ENCODE data around the gene MAN1A2.

Gene MAN1A2

DNA sequence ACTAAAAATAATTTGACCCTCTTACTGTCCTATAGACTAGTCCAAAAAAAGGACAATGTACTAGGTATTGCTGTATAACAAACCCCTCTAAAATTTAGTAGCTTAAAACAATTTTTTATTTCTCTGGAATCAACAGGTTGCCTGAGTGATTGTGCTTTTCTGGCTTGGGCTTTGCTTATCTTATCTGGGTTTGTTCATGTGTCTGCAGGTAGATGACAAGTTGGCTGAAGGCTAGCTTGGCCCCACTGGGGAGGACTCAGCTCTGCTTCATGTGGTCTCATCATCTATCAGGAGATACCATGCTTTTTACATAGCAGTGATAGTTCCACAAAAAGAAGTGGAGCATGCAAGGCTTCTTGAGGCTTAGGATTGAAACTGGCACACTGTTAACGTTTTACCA lies 114.2 kb downstream of the MAN1A2 start:
- no peak overlapping the region for H3K27ac ChIP-seq (ENCODE audit: low read length, poor library complexity, severe bottlenecking)
- H3K4me2 ChIP-seq (ENCODE audit: low read length, poor library complexity, severe bottlenecking): no peak overlapping the region

DNA sequence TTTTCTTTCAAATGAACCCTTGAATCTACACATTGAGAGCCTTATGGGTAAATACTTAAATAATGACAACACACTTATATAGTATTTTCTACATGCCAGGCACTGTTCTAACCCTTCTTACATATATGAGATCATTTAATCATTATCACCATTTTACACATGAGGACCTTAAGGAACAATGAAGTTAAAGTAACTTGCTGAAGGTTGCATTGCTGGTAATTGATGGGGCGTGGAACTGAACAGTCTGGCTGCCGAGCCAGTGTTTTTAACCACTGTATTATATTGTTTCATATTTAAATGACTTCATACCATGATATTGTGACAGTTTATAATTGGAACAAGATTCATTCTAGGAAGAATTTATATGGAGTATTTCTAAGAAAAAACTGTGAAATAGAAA lies 126.7 kb downstream of the MAN1A2 start:
- H2AK5ac ChIP-seq (ENCODE audit: low read length, severe bottlenecking): no peak overlapping the region
- H3K14ac ChIP-seq (ENCODE audit: low read length in 2 of 2): no peak overlapping the region
- H3K4me3 ChIP-seq (ENCODE audit: insufficient read depth in 1 of 2, low read depth in 1 of 2, low read length in 2 of 2): no peak overlapping the region
- H3K4ac ChIP-seq (ENCODE audit: low read depth in 1 of 2, low read length in 2 of 2): no peak overlapping the region
- no peak overlapping the region for H3K9ac ChIP-seq (ENCODE audit: low read length)
- no peak for DNase-seq
- H3K4me1 ChIP-seq (ENCODE audit: control insufficient read depth, insufficient read depth, low read depth, low read length): no peaks in the 10 kb centered on the region
- H2BK120ac ChIP-seq (ENCODE audit: low read depth, low read length): no peak overlapping the region
- no peak overlapping the region for H2BK12ac ChIP-seq (ENCODE audit: low read length in 2 of 2)
- no peak overlapping the region for H3K18ac ChIP-seq (ENCODE audit: low read depth in 1 of 2, low read length in 2 of 2)
- H3K79me1 ChIP-seq (replicated peaks; ENCODE audit: low read length, poor library complexity, severe bottlenecking): no peaks in the 10 kb centered on the region
- H2BK15ac ChIP-seq (ENCODE audit: low read depth, poor library complexity, severe bottlenecking): no peak overlapping the region
- no peak overlapping the region for H3K23ac ChIP-seq (ENCODE audit: low read length in 2 of 2)
- peaks cover 0 to 4% of the 10 kb centered on the region in 2 experiments for H3K36me3 ChIP-seq (ENCODE audit: control insufficient read depth in 1 of 2, insufficient read depth in 2 of 2, low read depth in 1 of 2, low read length in 2 of 2)
- no peaks in the 10 kb centered on the region for H3K9me3 ChIP-seq (ENCODE audit: control insufficient read depth, low read length)
- H3K4me2 ChIP-seq (ENCODE audit: low read length, poor library complexity, severe bottlenecking): no peak overlapping the region
- no peaks in the 10 kb centered on the region for H3K27me3 ChIP-seq (ENCODE audit: control insufficient read depth in 1 of 2, insufficient read depth in 1 of 2, low read length in 2 of 2)
- H2BK5ac ChIP-seq (ENCODE audit: low read depth, low read length, poor library complexity, severe bottlenecking): no peak overlapping the region
- H4K8ac ChIP-seq (ENCODE audit: low read length): no peak overlapping the region
- no peak overlapping the region for H4K91ac ChIP-seq (ENCODE audit: low read length)
- WGBS: no CpG with 5 or more reads among the region's 2 CpGs
- H2AFZ ChIP-seq (ENCODE audit: low read depth, low read length): no peak overlapping the region
- no peak overlapping the region for H3K27ac ChIP-seq (ENCODE audit: low read length, poor library complexity, severe bottlenecking)

More for the DNA sequence above, 114.2 kb downstream of the MAN1A2 start:
- no peak overlapping the region for H2BK15ac ChIP-seq (ENCODE audit: low read depth, poor library complexity, severe bottlenecking)
- 89% methylated on average over 1 of the region's 1 CpG for WGBS
- no peaks in the 10 kb centered on the region for H3K4me1 ChIP-seq (ENCODE audit: control insufficient read depth, insufficient read depth, low read depth, low read length)
- no peak overlapping the region for H2BK120ac ChIP-seq (ENCODE audit: low read depth, low read length)
- H3K9me3 ChIP-seq (ENCODE audit: control insufficient read depth, low read length): no peaks in the 10 kb centered on the region
- H4K91ac ChIP-seq (ENCODE audit: low read length): no peak overlapping the region
- H3K18ac ChIP-seq (ENCODE audit: low read depth in 1 of 2, low read length in 2 of 2): no peak overlapping the region
- H3K9ac ChIP-seq (ENCODE audit: low read length): no peak overlapping the region
- H2BK12ac ChIP-seq (ENCODE audit: low read length in 2 of 2): no peak overlapping the region
- no peak overlapping the region for H3K4me3 ChIP-seq (ENCODE audit: insufficient read depth in 1 of 2, low read depth in 1 of 2, low read length in 2 of 2)
- no peak overlapping the region for H4K8ac ChIP-seq (ENCODE audit: low read length)
- H3K23ac ChIP-seq (ENCODE audit: low read length in 2 of 2): no peak overlapping the region
- H3K27me3 ChIP-seq (ENCODE audit: control insufficient read depth in 1 of 2, insufficient read depth in 1 of 2, low read length in 2 of 2): no peaks in the 10 kb centered on the region
- no peak overlapping the region for H2AFZ ChIP-seq (ENCODE audit: low read depth, low read length)
- H2AK5ac ChIP-seq (ENCODE audit: low read length, severe bottlenecking): no peak overlapping the region
- no peak overlapping the region for H3K4ac ChIP-seq (ENCODE audit: low read depth in 1 of 2, low read length in 2 of 2)
- no peak overlapping the region for H3K14ac ChIP-seq (ENCODE audit: low read length in 2 of 2)
- peaks cover 2% of the 10 kb centered on the region for H3K79me1 ChIP-seq (replicated peaks; ENCODE audit: low read length, poor library complexity, severe bottlenecking)
- no peak for DNase-seq
- H2BK5ac ChIP-seq (ENCODE audit: low read depth, low read length, poor library complexity, severe bottlenecking): no peak overlapping the region
- H3K36me3 ChIP-seq (ENCODE audit: control insufficient read depth in 1 of 2, insufficient read depth in 2 of 2, low read depth in 1 of 2, low read length in 2 of 2): peaks cover 0 to 19% of the 10 kb centered on the region in 2 experiments

GRCh38 chr1:117495068-117495467 lies 127.8 kb downstream of the MAN1A2 start:
- no peak overlapping the region for H3K9ac ChIP-seq (ENCODE audit: low read length)
- no peak overlapping the region for H2BK5ac ChIP-seq (ENCODE audit: low read depth, low read length, poor library complexity, severe bottlenecking)
- H3K4me2 ChIP-seq (ENCODE audit: low read length, poor library complexity, severe bottlenecking): no peak overlapping the region
- DNase-seq: no peak
- H3K79me1 ChIP-seq (replicated peaks; ENCODE audit: low read length, poor library complexity, severe bottlenecking): no peaks in the 10 kb centered on the region
- H2AFZ ChIP-seq (ENCODE audit: low read depth, low read length): no peak overlapping the region
- no peak overlapping the region for H2AK5ac ChIP-seq (ENCODE audit: low read length, severe bottlenecking)
- H3K4me1 ChIP-seq (ENCODE audit: control insufficient read depth, insufficient read depth, low read depth, low read length): no peaks in the 10 kb centered on the region
- no peak overlapping the region for H4K91ac ChIP-seq (ENCODE audit: low read length)
- H3K27me3 ChIP-seq (ENCODE audit: control insufficient read depth in 1 of 2, insufficient read depth in 1 of 2, low read length in 2 of 2): no peaks in the 10 kb centered on the region
- no peak overlapping the region for H2BK15ac ChIP-seq (ENCODE audit: low read depth, poor library complexity, severe bottlenecking)
- no peak overlapping the region for H4K8ac ChIP-seq (ENCODE audit: low read length)
- no CpG with 5 or more reads among the region's 1 CpG for WGBS
- no peak overlapping the region for H2BK120ac ChIP-seq (ENCODE audit: low read depth, low read length)
- H3K9me3 ChIP-seq (ENCODE audit: control insufficient read depth, low read length): no peaks in the 10 kb centered on the region
- H3K4ac ChIP-seq (ENCODE audit: low read depth in 1 of 2, low read length in 2 of 2): no peak overlapping the region
- no peak overlapping the region for H3K27ac ChIP-seq (ENCODE audit: low read length, poor library complexity, severe bottlenecking)
- no peak overlapping the region for H2BK12ac ChIP-seq (ENCODE audit: low read length in 2 of 2)
- no peak overlapping the region for H3K4me3 ChIP-seq (ENCODE audit: insufficient read depth in 1 of 2, low read depth in 1 of 2, low read length in 2 of 2)
- H3K18ac ChIP-seq (ENCODE audit: low read depth in 1 of 2, low read length in 2 of 2): no peak overlapping the region
- H3K36me3 ChIP-seq (ENCODE audit: control insufficient read depth in 1 of 2, insufficient read depth in 2 of 2, low read depth in 1 of 2, low read length in 2 of 2): peaks cover 0 to 7% of the 10 kb centered on the region in 2 experiments
- H3K23ac ChIP-seq (ENCODE audit: low read length in 2 of 2): no peak overlapping the region
- no peak overlapping the region for H3K14ac ChIP-seq (ENCODE audit: low read length in 2 of 2)

GRCh38 chr1:117499071-117499470 lies 131.8 kb downstream of the MAN1A2 start:
- H3K4me2 ChIP-seq (ENCODE audit: low read length, poor library complexity, severe bottlenecking): no peak overlapping the region
- no peaks in the 10 kb centered on the region for H3K4me1 ChIP-seq (ENCODE audit: control insufficient read depth, insufficient read depth, low read depth, low read length)
- no peak overlapping the region for H3K23ac ChIP-seq (ENCODE audit: low read length in 2 of 2)
- no peak overlapping the region for H2BK5ac ChIP-seq (ENCODE audit: low read depth, low read length, poor library complexity, severe bottlenecking)
- no peak overlapping the region for H2BK15ac ChIP-seq (ENCODE audit: low read depth, poor library complexity, severe bottlenecking)
- no peak overlapping the region for H3K14ac ChIP-seq (ENCODE audit: low read length in 2 of 2)
- H3K27ac ChIP-seq (ENCODE audit: low read length, poor library complexity, severe bottlenecking): no peak overlapping the region
- H4K8ac ChIP-seq (ENCODE audit: low read length): no peak overlapping the region
- no peak overlapping the region for H3K9ac ChIP-seq (ENCODE audit: low read length)
- no peaks in the 10 kb centered on the region for H3K79me1 ChIP-seq (replicated peaks; ENCODE audit: low read length, poor library complexity, severe bottlenecking)
- no peak overlapping the region for H2BK12ac ChIP-seq (ENCODE audit: low read length in 2 of 2)
- no peak overlapping the region for H2BK120ac ChIP-seq (ENCODE audit: low read depth, low read length)
- no peak overlapping the region for H3K4ac ChIP-seq (ENCODE audit: low read depth in 1 of 2, low read length in 2 of 2)
- H3K36me3 ChIP-seq (ENCODE audit: control insufficient read depth in 1 of 2, insufficient read depth in 2 of 2, low read depth in 1 of 2, low read length in 2 of 2): peaks cover 0 to 27% of the 10 kb centered on the region in 2 experiments
- H2AK5ac ChIP-seq (ENCODE audit: low read length, severe bottlenecking): peak overlapping the region; percentile 89
- 94% methylated on average over 2 of the region's 2 CpGs for WGBS
- DNase-seq: peak; percentile 13
- H3K4me3 ChIP-seq (ENCODE audit: insufficient read depth in 1 of 2, low read depth in 1 of 2, low read length in 2 of 2): no peak overlapping the region
- H2AFZ ChIP-seq (ENCODE audit: low read depth, low read length): no peak overlapping the region
- peak overlapping the region in 1 of 2 experiments; percentile 24 for H3K18ac ChIP-seq (ENCODE audit: low read depth in 1 of 2, low read length in 2 of 2)
- H3K9me3 ChIP-seq (ENCODE audit: control insufficient read depth, low read length): no peaks in the 10 kb centered on the region
- H4K91ac ChIP-seq (ENCODE audit: low read length): no peak overlapping the region
- H3K27me3 ChIP-seq (ENCODE audit: control insufficient read depth in 1 of 2, insufficient read depth in 1 of 2, low read length in 2 of 2): no peaks in the 10 kb centered on the region

Measured in mesenchymal stem cell (in vitro differentiated cells and primary cell).